WTC11 (cell line): ENCODE results near the gene SLC6A9.

ENCODE experiments used
- AFF4 ChIP-seq: sonication (generic); formaldehyde crosslinking; IDR thresholded peaks from 2 replicates; pipeline ENCODE4 v1.8.1; 2023; ENCODE audit warnings: mild to moderate bottlenecking, missing genetic modification reagents, borderline replicate concordance
- CBFB ChIP-seq: sonication (generic); formaldehyde crosslinking; IDR thresholded peaks from 2 replicates; pipeline ENCODE4 v1.8.1; 2022; ENCODE audit warnings: mild to moderate bottlenecking, low read depth, missing genetic modification reagents
- CDX4 ChIP-seq: fragments of 250-450 bp; sonication (Bioruptor Pico); IDR thresholded peaks from 2 replicates; pipeline ENCODE4 v1.9.0; 2021; ENCODE audit warnings: moderate library complexity, mild to moderate bottlenecking, inconsistent platforms, borderline replicate concordance
- CREM ChIP-seq: sonication (generic); formaldehyde crosslinking; IDR thresholded peaks from 2 replicates; pipeline ENCODE4 v1.8.1; 2022; ENCODE audit warnings: mild to moderate bottlenecking, missing genetic modification reagents, moderate library complexity
- NR2C2 ChIP-seq: sonication (generic); formaldehyde crosslinking; IDR thresholded peaks from 2 replicates; pipeline ENCODE4 v1.8.0; 2022; ENCODE audit warnings: mild to moderate bottlenecking, missing genetic modification reagents
- TP53 ChIP-seq: sonication (generic); formaldehyde crosslinking; IDR thresholded peaks from 2 replicates; pipeline ENCODE4 v1.8.1; 2023; ENCODE audit warnings: mild to moderate bottlenecking, missing genetic modification reagents
- USF1 ChIP-seq: sonication (generic); formaldehyde crosslinking; IDR thresholded peaks from 2 replicates; pipeline ENCODE4 v1.8.0; 2022; ENCODE audit warnings: mild to moderate bottlenecking, missing genetic modification reagents
- ZNF425 ChIP-seq: fragments of 250-450 bp; sonication (Bioruptor Pico); conservative IDR thresholded peaks from 2 replicates; pipeline ENCODE4 v1.9.0; 2021; ENCODE audit warnings: mild to moderate bottlenecking
- TF ChIP-seq, protein P1 (sequence below): fragments of 200-600 bp; IDR thresholded peaks from 2 replicates; pipeline ENCODE4 v1.8.0; 2022; ENCODE audit warnings: antibody characterized with exemption
- TF ChIP-seq, protein P2 (sequence below): fragments of 250-450 bp; sonication (Bioruptor Pico); IDR thresholded peaks from 2 replicates; pipeline ENCODE4 v1.9.0; 2021; ENCODE audit warnings: mild to moderate bottlenecking
- TF ChIP-seq, protein P3 (sequence below): sonication (generic); formaldehyde crosslinking; IDR thresholded peaks from 2 replicates; pipeline ENCODE4 v1.8.0; 2023; ENCODE audit warnings: missing genetic modification reagents
- TF ChIP-seq, protein P4 (sequence below): sonication (generic); formaldehyde crosslinking; conservative IDR thresholded peaks from 2 replicates; pipeline ENCODE4 v1.8.1; 2022; ENCODE audit warnings: mild to moderate bottlenecking, missing genetic modification reagents
- TF ChIP-seq, protein P5 (sequence below): sonication (generic); formaldehyde crosslinking; IDR thresholded peaks from 2 replicates; pipeline ENCODE4 v1.8.1; 2022; ENCODE audit warnings: mild to moderate bottlenecking, missing genetic modification reagents, moderate library complexity, borderline replicate concordance
- TF ChIP-seq, protein P6 (sequence below): sonication (generic); formaldehyde crosslinking; IDR thresholded peaks from 2 replicates; pipeline ENCODE4 v1.8.0; 2022; ENCODE audit warnings: mild to moderate bottlenecking, missing genetic modification reagents

- TF ChIP-seq, protein P1, sequence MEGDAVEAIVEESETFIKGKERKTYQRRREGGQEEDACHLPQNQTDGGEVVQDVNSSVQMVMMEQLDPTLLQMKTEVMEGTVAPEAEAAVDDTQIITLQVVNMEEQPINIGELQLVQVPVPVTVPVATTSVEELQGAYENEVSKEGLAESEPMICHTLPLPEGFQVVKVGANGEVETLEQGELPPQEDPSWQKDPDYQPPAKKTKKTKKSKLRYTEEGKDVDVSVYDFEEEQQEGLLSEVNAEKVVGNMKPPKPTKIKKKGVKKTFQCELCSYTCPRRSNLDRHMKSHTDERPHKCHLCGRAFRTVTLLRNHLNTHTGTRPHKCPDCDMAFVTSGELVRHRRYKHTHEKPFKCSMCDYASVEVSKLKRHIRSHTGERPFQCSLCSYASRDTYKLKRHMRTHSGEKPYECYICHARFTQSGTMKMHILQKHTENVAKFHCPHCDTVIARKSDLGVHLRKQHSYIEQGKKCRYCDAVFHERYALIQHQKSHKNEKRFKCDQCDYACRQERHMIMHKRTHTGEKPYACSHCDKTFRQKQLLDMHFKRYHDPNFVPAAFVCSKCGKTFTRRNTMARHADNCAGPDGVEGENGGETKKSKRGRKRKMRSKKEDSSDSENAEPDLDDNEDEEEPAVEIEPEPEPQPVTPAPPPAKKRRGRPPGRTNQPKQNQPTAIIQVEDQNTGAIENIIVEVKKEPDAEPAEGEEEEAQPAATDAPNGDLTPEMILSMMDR: no peak
- TF ChIP-seq CBFB (CRISPR knock-in tag) (no peak), TP53 (CRISPR knock-in tag) (no peak), AFF4 (CRISPR knock-in tag) (no peak), USF1 (no peak), CREM (no peak), NR2C2 (no peak), ZNF425 (CRISPR knock-in tag) (no peak), CDX4 (CRISPR knock-in tag) (no peak)
- TF ChIP-seq, protein P2, sequence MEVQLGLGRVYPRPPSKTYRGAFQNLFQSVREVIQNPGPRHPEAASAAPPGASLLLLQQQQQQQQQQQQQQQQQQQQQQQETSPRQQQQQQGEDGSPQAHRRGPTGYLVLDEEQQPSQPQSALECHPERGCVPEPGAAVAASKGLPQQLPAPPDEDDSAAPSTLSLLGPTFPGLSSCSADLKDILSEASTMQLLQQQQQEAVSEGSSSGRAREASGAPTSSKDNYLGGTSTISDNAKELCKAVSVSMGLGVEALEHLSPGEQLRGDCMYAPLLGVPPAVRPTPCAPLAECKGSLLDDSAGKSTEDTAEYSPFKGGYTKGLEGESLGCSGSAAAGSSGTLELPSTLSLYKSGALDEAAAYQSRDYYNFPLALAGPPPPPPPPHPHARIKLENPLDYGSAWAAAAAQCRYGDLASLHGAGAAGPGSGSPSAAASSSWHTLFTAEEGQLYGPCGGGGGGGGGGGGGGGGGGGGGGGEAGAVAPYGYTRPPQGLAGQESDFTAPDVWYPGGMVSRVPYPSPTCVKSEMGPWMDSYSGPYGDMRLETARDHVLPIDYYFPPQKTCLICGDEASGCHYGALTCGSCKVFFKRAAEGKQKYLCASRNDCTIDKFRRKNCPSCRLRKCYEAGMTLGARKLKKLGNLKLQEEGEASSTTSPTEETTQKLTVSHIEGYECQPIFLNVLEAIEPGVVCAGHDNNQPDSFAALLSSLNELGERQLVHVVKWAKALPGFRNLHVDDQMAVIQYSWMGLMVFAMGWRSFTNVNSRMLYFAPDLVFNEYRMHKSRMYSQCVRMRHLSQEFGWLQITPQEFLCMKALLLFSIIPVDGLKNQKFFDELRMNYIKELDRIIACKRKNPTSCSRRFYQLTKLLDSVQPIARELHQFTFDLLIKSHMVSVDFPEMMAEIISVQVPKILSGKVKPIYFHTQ: no peak
- TF ChIP-seq, protein P3, sequence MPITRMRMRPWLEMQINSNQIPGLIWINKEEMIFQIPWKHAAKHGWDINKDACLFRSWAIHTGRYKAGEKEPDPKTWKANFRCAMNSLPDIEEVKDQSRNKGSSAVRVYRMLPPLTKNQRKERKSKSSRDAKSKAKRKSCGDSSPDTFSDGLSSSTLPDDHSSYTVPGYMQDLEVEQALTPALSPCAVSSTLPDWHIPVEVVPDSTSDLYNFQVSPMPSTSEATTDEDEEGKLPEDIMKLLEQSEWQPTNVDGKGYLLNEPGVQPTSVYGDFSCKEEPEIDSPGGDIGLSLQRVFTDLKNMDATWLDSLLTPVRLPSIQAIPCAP (CRISPR knock-in tag): no peak
- TF ChIP-seq, protein P4, sequence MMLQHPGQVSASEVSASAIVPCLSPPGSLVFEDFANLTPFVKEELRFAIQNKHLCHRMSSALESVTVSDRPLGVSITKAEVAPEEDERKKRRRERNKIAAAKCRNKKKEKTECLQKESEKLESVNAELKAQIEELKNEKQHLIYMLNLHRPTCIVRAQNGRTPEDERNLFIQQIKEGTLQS (CRISPR knock-in tag): no peak
- TF ChIP-seq, protein P5, sequence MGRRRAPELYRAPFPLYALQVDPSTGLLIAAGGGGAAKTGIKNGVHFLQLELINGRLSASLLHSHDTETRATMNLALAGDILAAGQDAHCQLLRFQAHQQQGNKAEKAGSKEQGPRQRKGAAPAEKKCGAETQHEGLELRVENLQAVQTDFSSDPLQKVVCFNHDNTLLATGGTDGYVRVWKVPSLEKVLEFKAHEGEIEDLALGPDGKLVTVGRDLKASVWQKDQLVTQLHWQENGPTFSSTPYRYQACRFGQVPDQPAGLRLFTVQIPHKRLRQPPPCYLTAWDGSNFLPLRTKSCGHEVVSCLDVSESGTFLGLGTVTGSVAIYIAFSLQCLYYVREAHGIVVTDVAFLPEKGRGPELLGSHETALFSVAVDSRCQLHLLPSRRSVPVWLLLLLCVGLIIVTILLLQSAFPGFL (CRISPR knock-in tag): no peak
- TF ChIP-seq, protein P6, sequence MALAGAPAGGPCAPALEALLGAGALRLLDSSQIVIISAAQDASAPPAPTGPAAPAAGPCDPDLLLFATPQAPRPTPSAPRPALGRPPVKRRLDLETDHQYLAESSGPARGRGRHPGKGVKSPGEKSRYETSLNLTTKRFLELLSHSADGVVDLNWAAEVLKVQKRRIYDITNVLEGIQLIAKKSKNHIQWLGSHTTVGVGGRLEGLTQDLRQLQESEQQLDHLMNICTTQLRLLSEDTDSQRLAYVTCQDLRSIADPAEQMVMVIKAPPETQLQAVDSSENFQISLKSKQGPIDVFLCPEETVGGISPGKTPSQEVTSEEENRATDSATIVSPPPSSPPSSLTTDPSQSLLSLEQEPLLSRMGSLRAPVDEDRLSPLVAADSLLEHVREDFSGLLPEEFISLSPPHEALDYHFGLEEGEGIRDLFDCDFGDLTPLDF (CRISPR knock-in tag): no peak
Observed at GRCh38 chr1:43978264-43978550, 53.1 kb downstream of the SLC6A9 start.
